CD14-positive monocyte (primary cell): ENCODE data around the gene HS1BP3. TPM values are rescaled to one million over a fixed set of nuclear protein-coding genes. Genes with fewer than 3 reads are reported as not detected.

Experiments
- DNase-seq, 3 donors: peaks; one replicate each; pipeline ENCODE4 v3.0.0-alpha.2; 2011 to 2022
- H2AFZ ChIP-seq: 2 replicates; pipeline ENCODE4 v1.6.0; 2012; ENCODE audit warnings: mild to moderate bottlenecking, low read depth, low read length, inconsistent platforms; ENCODE audit not compliant: insufficient read depth, poor library complexity, severe bottlenecking
- H3K27ac ChIP-seq, 2 donors: 1 replicate in 1 of 2; 2 replicates in 1 of 2; pipeline ENCODE4 v1.5.1; 2012 to 2013; ENCODE audit warnings: low read length in 2 of 2, control low read depth in 1 of 2, inconsistent platforms in 1 of 2, low read depth in 1 of 2, mild to moderate bottlenecking in 1 of 2
- H3K27me3 ChIP-seq, 2 donors: one replicate each; pipeline versions ENCODE4 v1.6.0 to v1.6.1; 2011 to 2013; ENCODE audit warnings: low read length in 2 of 2; ENCODE audit not compliant: control insufficient read depth in 2 of 2, insufficient read depth in 2 of 2
- H3K36me3 ChIP-seq, 2 donors: replicated peaks in 1 of 2; 1 replicate in 1 of 2; 2 replicates in 1 of 2; pipeline versions ENCODE4 v1.5.1 to v1.6.1; 2012 to 2013; ENCODE audit warnings: low read length in 2 of 2, control low read depth in 1 of 2, inconsistent platforms in 1 of 2, mild to moderate bottlenecking in 1 of 2; ENCODE audit not compliant: insufficient read depth in 2 of 2, control insufficient read depth in 1 of 2
- H3K4me1 ChIP-seq, 2 donors: 1 replicate in 1 of 2; 2 replicates in 1 of 2; pipeline versions ENCODE4 v1.5.1 to v1.6.1; 2012 to 2013; ENCODE audit warnings: low read length in 2 of 2, control low read depth in 1 of 2, inconsistent platforms in 1 of 2, mild to moderate bottlenecking in 1 of 2, moderate library complexity in 1 of 2; ENCODE audit not compliant: insufficient read depth in 2 of 2, control insufficient read depth in 1 of 2
- H3K4me2 ChIP-seq: replicated peaks from 2 replicates; pipeline ENCODE3; 2012; ENCODE audit warnings: low read length, moderate library complexity, mild to moderate bottlenecking; ENCODE audit not compliant: poor library complexity, severe bottlenecking; ENCODE audit errors: extremely low read depth
- H3K4me3 ChIP-seq, 3 experiments: fragments of 200-600 bp in 1 of 3; sonication (generic) in 1 of 3; replicated peaks in 1 of 3; 1 replicate in 2 of 3; 2 replicates in 1 of 3; pipeline ENCODE4 v1.5.1; 2011 to 2013; ENCODE audit warnings: low read length in 3 of 3, mild to moderate bottlenecking in 3 of 3, control low read depth in 2 of 3, low read depth in 2 of 3, inconsistent platforms in 1 of 3, moderate library complexity in 1 of 3
- H3K79me2 ChIP-seq: 2 replicates; pipeline ENCODE4 v1.6.0; 2012; ENCODE audit warnings: mild to moderate bottlenecking, control low read depth, inconsistent platforms, low read length, moderate library complexity; ENCODE audit not compliant: insufficient read depth
- H3K9ac ChIP-seq: 2 replicates; pipeline ENCODE4 v1.6.0; 2017; ENCODE audit warnings: low read length, mild to moderate bottlenecking; ENCODE audit not compliant: insufficient read depth, poor library complexity, severe bottlenecking
- H3K9me3 ChIP-seq, 2 donors: replicated peaks in 1 of 2; 1 replicate in 1 of 2; 2 replicates in 1 of 2; pipeline versions ENCODE4 v1.5.1 to v1.6.1; 2012 to 2013; ENCODE audit warnings: low read length in 2 of 2, control low read depth in 1 of 2; ENCODE audit not compliant: control insufficient read depth in 1 of 2, insufficient read depth in 1 of 2
- H4K20me1 ChIP-seq: 2 replicates; pipeline ENCODE4 v1.6.0; 2012; ENCODE audit warnings: mild to moderate bottlenecking, low read length, control low read depth, moderate library complexity; ENCODE audit not compliant: insufficient read depth
- H3K27ac Mint-ChIP-seq, 7 donors: one replicate each; pipeline ENCODE4 v1.8.0; 2020; ENCODE audit warnings: mild to moderate bottlenecking in 7 of 7, mixed read lengths in 7 of 7, moderate library complexity in 6 of 7, inconsistent platforms in 2 of 7
- H3K27me3 Mint-ChIP-seq, 3 donors: one replicate each; pipeline ENCODE4 v1.8.0; 2021 to 2022; ENCODE audit warnings: low read depth in 3 of 3, mild to moderate bottlenecking in 3 of 3, mixed read lengths in 3 of 3, moderate library complexity in 3 of 3, inconsistent platforms in 1 of 3
- H3K36me3 Mint-ChIP-seq, 2 donors: one replicate each; pipeline ENCODE4 v1.8.0; 2020; ENCODE audit warnings: mixed read lengths in 2 of 2, inconsistent platforms in 1 of 2, mild to moderate bottlenecking in 1 of 2
- H3K4me1 Mint-ChIP-seq: one replicate; pipeline ENCODE4 v1.8.0; 2020; ENCODE audit warnings: mild to moderate bottlenecking, mixed read lengths
- H3K4me3 Mint-ChIP-seq, 2 donors: one replicate each; pipeline ENCODE4 v1.8.0; 2020; ENCODE audit warnings: mild to moderate bottlenecking in 2 of 2, mixed read lengths in 2 of 2, moderate library complexity in 1 of 2
- H3K9me3 Mint-ChIP-seq, 7 donors: one replicate each; pipeline ENCODE4 v1.8.0; 2020 to 2022; ENCODE audit warnings: mixed read lengths in 7 of 7, mild to moderate bottlenecking in 6 of 7, moderate library complexity in 6 of 7, inconsistent platforms in 2 of 7
- CTCF ChIP-seq: fragments of 200-600 bp; IDR thresholded peaks from one replicate; pipeline ENCODE4 v1.8.0; 2022; ENCODE audit warnings: antibody characterized with exemption, mild to moderate bottlenecking
- WGBS: methylation state at CpG from one replicate; pipeline ENCODE4 v1.1.5; 2013; ENCODE audit warnings: missing lambda C conversion rate; ENCODE audit not compliant: insufficient coverage; 5-methylcytosine and 5-hydroxymethylcytosine counted together
- intact Hi-C, 2 donors: fragments of 100-400 bp; cut with micrococcal nuclease; formaldehyde crosslinking; loops; one replicate each; pipeline versions ENCODE4 v1.15.0 to v1.15.1; 2023
- polyA plus RNA-seq, 3 donors: library from polyadenylated mRNA; depleted of rRNA in 1 of 3; unstranded in 2 of 3; stranded (reverse) in 1 of 3; fragments of 300-500 nt in 2 of 3; fragments of >200 nt in 1 of 3; fragmentation: Illumina TruSeq in 2 of 3; gene quantifications; 1 replicate in 2 of 3; 2 replicates in 1 of 3; pipeline ENCODE4 v1.2.3, GENCODE V29; 2012 to 2021

HS1BP3 gene
- polyA plus RNA-seq, 3 donors, result 45.1 to 48.9 (median 45.4) TPM

GRCh38 chr2:20652141-20652540, 1.2 kb upstream of the HS1BP3 start:
- peaks cover 0 to 7% of the 10 kb centered on the region in 2 donors for H3K36me3 ChIP-seq
- no peak for TF ChIP-seq CTCF
- H4K20me1 ChIP-seq, result peaks cover 21% of the 10 kb centered on the region
- Mint-ChIP-seq H3K4me3 (no peak overlapping the region), H3K27ac (no peak overlapping the region), H3K9me3 (peaks cover 0 to 5% (median 1%) of the 10 kb centered on the region in 7 donors), H3K4me1 (peaks cover 47% of the 10 kb centered on the region), H3K27me3 (peaks cover 0 to 4% (median 3%) of the 10 kb centered on the region in 3 donors), H3K36me3 (peaks cover 3 to 17% of the 10 kb centered on the region in 2 donors)
- H3K27me3 ChIP-seq, result no peaks in the 10 kb centered on the region
- H3K4me1 ChIP-seq, result peaks cover 36 to 41% of the 10 kb centered on the region in 2 donors
- H3K4me2 ChIP-seq, result no peak overlapping the region
- peak overlapping the region; percentile 98 for H2AFZ ChIP-seq
- DNase-seq, result no peak
- peaks cover 36% of the 10 kb centered on the region for H3K79me2 ChIP-seq
- H3K9ac ChIP-seq, result no peak overlapping the region
- intact Hi-C loops, result loop anchor here in 1 of 2 donors (10.0 kb wide), 1 partner anchor 747 kb away; the partner anchor contains the start of gene TTC32
- no peaks in the 10 kb centered on the region for H3K9me3 ChIP-seq
- 93% methylated on average over 3 of the region's 7 CpGs for WGBS
- H3K27ac ChIP-seq, result no peak overlapping the region
- no peak overlapping the region for H3K4me3 ChIP-seq

GRCh38 chr2:20651731-20652099, 817 bp upstream of the HS1BP3 start:
- peaks cover 41% of the 10 kb centered on the region for H3K79me2 ChIP-seq
- peak overlapping the region; percentile 76 for H3K4me2 ChIP-seq
- H3K27me3 ChIP-seq, result no peaks in the 10 kb centered on the region
- H3K9me3 Mint-ChIP-seq, result peaks cover 0 to 5% (median 1%) of the 10 kb centered on the region in 7 donors
- H3K36me3 Mint-ChIP-seq, result peaks cover 7 to 21% of the 10 kb centered on the region in 2 donors
- H3K4me3 ChIP-seq, result peak overlapping the region in 2 of 3 experiments; percentile 39 to 86
- TF ChIP-seq CTCF, result no peak
- intact Hi-C loops, result loop anchor here in 1 of 2 donors (10.0 kb wide), 1 partner anchor 747 kb away; the partner anchor contains the start of gene TTC32
- H3K27ac ChIP-seq, result peak overlapping the region; percentile 46 to 97
- H3K4me1 Mint-ChIP-seq, result peaks cover 49% of the 10 kb centered on the region
- H3K27me3 Mint-ChIP-seq, result peaks cover 0 to 4% (median 3%) of the 10 kb centered on the region in 3 donors
- peak overlapping the region in 5 of 7 donors; percentile 90 to 96 (median 95) for H3K27ac Mint-ChIP-seq
- peak overlapping the region; percentile 84 to 94 for H3K4me3 Mint-ChIP-seq
- no peak for DNase-seq
- H3K9ac ChIP-seq, result peak overlapping the region; percentile 95
- peaks cover 25% of the 10 kb centered on the region for H4K20me1 ChIP-seq
- peaks cover 36 to 41% of the 10 kb centered on the region in 2 donors for H3K4me1 ChIP-seq
- peak overlapping the region; percentile 98 for H2AFZ ChIP-seq
- peaks cover 1 to 11% of the 10 kb centered on the region in 2 donors for H3K36me3 ChIP-seq
- no peaks in the 10 kb centered on the region for H3K9me3 ChIP-seq
- no CpG with 5 or more reads among the region's 7 CpGs for WGBS
